Activated T-helper 2 cell treated with anti-CD3 and anti-CD28 coated beads, Interferon-gamma antibody, Interleukin-2, Interleukin-4, amounts not matched to agents 10 μg/mL and 5 μg/mL and 100 μg/mL, durations not matched to agents 14 hours and 24 hours and 36 hours (primary cell): ENCODE measurements around the gene DENND2A. TPM values are rescaled to one million over a fixed set of nuclear protein-coding genes. Genes with fewer than 3 reads are reported as not detected.
"Not testable (repeated sequence)": the region's sequence is repeated elsewhere in the genome, so short reads cannot be mapped to it uniquely, and the experiment has no call there.

Experiments used
- DNase-seq: peaks from one replicate; pipeline ENCODE4 v3.0.0; 2021; ENCODE audit warnings: low spot score
- H3K27ac Mint-ChIP-seq: one replicate; pipeline ENCODE4 v1.8.0; 2021; ENCODE audit warnings: mixed read lengths
- H3K27me3 Mint-ChIP-seq: one replicate; pipeline ENCODE4 v1.8.0; 2021; ENCODE audit warnings: low read depth, mixed read lengths
- H3K36me3 Mint-ChIP-seq: one replicate; pipeline ENCODE4 v1.8.0; 2021; ENCODE audit warnings: low read depth, mixed read lengths
- H3K4me1 Mint-ChIP-seq: one replicate; pipeline ENCODE4 v1.8.0; 2021; ENCODE audit warnings: low read depth, mixed read lengths
- H3K4me3 Mint-ChIP-seq: one replicate; pipeline ENCODE4 v1.8.0; 2021; ENCODE audit warnings: low read depth, mild to moderate bottlenecking, moderate library complexity, mixed read lengths
- H3K9me3 Mint-ChIP-seq: one replicate; pipeline ENCODE4 v1.8.0; 2021; ENCODE audit warnings: mixed read lengths
- intact Hi-C: fragments of 100-400 bp; cut with micrococcal nuclease; formaldehyde crosslinking; loops from one replicate; pipeline ENCODE4 v1.15.1; 2023
- total RNA-seq: library from RNA; stranded (reverse); gene quantifications from 2 replicates; pipeline ENCODE4 v1.2.3, GENCODE V29; 2022

DENND2A gene
- total RNA-seq, 1 donor from 2014 or later, result not detected

DNA sequence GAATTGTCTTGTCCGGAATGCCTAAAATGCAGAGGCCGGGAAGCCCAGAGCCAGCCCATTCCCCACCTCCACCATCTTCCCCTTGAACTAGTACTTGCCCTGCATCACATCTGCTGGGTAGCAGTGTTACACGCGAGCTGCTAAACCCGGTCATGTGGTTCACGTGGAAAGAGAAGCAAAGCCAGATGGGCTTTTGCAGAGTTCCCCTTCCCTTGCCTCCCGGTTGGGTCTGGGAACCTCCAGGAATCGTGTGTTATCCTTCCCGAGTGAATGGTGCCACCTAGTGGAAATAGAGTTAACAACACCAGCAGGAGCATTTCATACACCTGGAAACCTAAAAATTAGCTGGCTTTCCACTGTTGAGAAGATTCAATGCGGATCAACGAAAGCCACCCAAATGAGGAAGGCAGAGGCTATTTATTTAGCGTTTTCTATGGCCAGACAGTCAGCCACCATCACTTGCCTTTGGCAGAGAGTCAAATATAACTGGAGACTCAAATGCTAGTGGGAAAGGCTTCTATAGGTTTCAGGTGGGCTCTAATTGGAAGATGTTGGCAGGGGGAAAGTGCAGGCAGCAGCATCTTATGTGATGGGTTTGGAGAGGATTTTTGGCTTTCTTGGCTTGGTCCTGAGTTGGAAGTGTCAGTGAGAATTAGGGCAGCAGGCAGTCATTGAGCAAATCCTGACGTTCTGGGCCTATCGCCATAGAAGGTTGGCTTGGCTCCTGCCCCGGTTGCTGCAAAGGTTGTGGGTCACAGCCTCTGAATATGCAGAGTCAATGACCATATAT is 12.9 kb upstream of the DENND2A start:
- Mint-ChIP-seq H3K27me3 (peaks cover 22% of the 10 kb centered on the region), H3K27ac (no peak overlapping the region), H3K9me3 (no peaks in the 10 kb centered on the region), H3K4me3 (no peak overlapping the region), H3K36me3 (no peaks in the 10 kb centered on the region), H3K4me1 (peaks cover 20% of the 10 kb centered on the region)
- intact Hi-C loops, result loop anchor here (1.0 kb wide), 1 partner anchor 135 kb away; no protein-coding TSS in a partner anchor
- no peak for DNase-seq

DNA sequence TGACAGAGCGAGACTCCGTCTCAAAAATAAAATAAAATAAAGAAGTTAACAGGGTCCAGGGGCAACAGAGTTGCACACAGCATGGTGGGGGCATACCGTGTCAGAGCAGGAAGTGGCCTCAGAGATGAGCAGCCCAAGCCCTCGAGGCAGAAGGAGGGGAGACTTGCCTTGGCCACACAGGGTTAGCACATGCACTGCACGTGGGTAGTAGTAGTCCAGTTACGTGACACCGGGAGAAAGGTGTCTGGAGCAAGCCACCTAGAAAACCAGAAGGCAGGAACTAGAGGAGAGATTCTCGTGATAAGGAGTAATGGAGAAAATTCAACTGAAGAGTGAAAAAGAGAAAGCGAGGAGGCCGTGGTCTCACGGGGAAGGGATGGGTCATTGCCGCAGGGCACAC is 9.8 kb upstream of the DENND2A start:
- DNase-seq, result no peak
- Mint-ChIP-seq H3K9me3 (no peaks in the 10 kb centered on the region), H3K4me3 (no peak overlapping the region), H3K4me1 (peaks cover 10% of the 10 kb centered on the region), H3K27ac (no peak overlapping the region), H3K36me3 (no peaks in the 10 kb centered on the region), H3K27me3 (peaks cover 29% of the 10 kb centered on the region)
- intact Hi-C loops, result no loop called here

DNA sequence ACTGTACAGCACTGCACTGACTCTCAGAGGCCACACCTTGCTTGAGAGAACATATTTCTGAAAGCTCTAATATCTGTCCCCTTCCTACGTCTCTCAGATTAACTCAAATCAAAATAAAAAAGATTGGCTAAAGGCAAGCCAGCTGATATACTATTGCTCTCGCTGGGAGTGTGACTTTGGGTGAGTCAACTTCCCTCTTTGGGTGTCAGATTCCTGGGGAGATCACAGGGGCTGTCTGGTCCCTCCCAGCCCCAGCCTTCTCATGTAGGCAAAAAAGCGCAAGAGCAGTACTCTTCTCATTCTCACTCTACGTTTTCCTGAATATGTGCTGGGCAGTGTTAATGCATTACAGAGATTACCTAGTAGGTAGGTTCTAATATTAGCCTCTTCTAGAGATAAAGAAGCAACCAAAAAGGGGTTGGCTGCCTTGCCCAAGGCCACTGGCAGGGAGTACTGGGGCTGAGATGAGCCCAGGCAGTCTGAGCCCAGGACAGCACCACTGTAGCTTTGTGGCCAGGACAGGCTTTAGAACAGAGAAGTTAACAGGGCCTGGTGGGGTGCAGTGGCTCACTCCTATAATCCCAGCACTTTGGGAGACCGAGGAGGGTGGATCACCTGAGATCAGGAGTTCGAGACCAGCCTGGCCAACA is 9.1 kb upstream of the DENND2A start:
- Mint-ChIP-seq H3K27me3 (peaks cover 31% of the 10 kb centered on the region), H3K4me3 (no peak overlapping the region), H3K9me3 (no peaks in the 10 kb centered on the region), H3K4me1 (peaks cover 10% of the 10 kb centered on the region), H3K27ac (no peak overlapping the region), H3K36me3 (no peaks in the 10 kb centered on the region)
- intact Hi-C loops, result no loop called here
- DNase-seq, result no peak

DNA sequence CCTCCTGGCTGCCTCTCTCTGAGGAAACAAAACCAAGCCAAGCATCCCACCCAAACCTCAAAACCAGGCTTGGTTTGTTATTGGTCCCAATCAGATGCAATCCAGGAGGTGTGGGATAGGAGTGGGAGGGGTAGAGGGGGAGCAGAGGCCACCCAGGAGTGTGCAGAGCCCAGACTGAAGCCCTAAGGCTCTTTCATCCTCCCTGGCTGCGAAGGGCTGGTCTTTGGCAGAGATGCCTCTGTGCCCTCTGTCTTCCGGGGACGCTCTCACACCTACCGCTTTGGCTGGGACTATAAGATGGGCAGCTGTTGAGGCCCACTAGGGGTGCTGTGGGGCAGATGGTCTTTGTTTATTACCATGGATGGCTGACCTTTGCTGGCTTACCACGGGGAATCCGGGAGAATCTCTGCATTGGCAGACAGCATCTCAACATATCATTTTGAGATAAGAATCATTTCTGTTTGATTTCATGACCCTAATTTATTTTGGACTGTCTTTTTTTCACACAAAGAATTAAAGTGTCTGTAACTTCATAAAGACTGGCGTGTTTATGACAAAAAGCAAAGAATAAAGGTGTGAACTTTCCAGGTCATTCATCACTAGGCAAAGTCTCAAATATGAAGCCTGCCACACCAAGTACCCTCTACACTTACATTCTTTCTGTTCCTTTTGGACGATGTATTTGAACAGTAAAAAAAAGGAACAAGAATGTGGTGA is 6.5 kb upstream of the DENND2A start:
- Mint-ChIP-seq H3K9me3 (no peaks in the 10 kb centered on the region), H3K4me3 (no peak overlapping the region), H3K36me3 (no peaks in the 10 kb centered on the region), H3K27me3 (peaks cover 43% of the 10 kb centered on the region), H3K4me1 (peaks cover 6% of the 10 kb centered on the region), H3K27ac (no peak overlapping the region)
- no peak for DNase-seq
- intact Hi-C loops, result no loop called here

DNA sequence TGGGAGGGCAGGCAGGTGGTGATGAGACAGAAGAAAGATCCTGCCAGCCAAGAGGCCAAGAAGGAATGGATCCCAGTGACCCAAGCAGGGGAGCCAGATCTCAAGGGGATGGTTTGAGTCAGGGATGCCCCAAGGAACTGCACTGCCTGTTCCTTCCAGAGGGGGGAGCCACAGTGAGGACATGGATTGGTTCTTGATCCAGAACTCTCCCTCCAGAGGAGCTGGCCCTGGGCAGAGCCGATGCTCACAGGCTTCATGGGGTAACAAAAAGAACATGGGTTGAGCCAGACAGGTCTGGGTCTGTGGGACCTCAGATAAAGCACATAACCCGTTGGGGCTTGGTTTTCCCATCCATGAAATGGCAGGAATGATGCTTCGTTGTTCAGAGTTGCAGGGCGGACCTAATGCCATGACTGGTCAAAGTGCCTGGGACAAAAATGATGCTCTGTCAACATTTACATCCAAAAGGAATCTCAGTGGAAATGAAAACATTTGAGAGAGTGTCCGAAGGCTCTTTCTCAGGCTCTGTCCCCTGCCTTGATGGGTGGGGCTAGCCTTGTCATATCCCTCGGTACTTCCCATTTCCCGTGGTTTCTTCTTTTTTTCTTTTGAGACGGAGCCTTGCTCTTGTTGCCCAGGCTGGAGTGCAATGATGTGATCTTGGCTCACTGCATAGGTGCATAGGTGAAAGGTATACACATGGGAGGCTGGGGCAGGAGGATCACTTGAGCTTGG is 4.7 kb upstream of the DENND2A start:
- no peaks in the 10 kb centered on the region for H3K36me3 Mint-ChIP-seq
- intact Hi-C loops, result no loop called here
- peaks cover 48% of the 10 kb centered on the region for H3K27me3 Mint-ChIP-seq
- DNase-seq, result no peak
- no peak overlapping the region for H3K27ac Mint-ChIP-seq
- H3K4me3 Mint-ChIP-seq, result no peak overlapping the region
- peaks cover 8% of the 10 kb centered on the region for H3K4me1 Mint-ChIP-seq
- no peaks in the 10 kb centered on the region for H3K9me3 Mint-ChIP-seq

DNA sequence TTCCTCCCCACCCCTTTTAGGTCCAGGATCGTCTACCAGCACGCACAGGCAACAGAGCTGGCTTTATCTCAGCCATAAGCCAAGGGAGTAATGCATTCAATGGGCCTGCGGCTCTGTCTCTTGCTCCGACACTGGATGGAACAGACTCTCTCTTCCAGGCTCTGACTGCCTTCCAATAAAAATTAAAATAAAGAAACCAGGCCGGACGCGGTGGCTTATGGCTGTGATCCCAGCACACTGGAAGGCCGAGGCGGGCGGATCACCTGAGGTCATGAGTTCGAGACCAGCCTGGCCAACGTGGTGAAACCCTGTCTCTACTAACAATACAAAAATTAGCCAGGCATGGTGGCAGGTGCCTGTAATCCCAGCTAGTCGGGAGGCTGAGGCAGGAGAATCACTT is 4.1 kb upstream of the DENND2A start:
- Mint-ChIP-seq H3K4me1 (peaks cover 11% of the 10 kb centered on the region), H3K27me3 (peaks cover 51% of the 10 kb centered on the region)
- H3K9me3 Mint-ChIP-seq, H3K4me3 Mint-ChIP-seq, H3K36me3 Mint-ChIP-seq, DNase-seq, H3K27ac Mint-ChIP-seq, intact Hi-C loops: not testable (repeated sequence)

DNA sequence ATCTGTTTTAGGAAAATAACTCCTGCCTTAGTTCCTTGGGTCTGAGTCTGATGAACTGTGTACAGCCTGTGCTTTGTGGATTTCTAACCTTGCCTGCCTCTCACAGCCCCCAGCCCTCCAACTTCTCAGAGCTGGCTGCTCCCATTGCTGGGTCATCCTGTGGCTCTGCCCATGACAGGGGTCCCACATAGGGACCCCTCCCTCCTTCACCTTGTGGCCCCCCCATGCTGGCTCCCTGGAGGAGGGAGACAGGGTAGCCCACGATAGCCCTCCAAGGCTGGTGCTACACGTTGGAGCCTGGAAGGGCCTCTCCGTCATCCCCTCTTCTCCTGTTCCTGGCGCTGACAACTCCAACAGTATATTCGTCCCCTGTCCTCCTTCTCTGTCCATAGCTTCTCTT is 2.8 kb upstream of the DENND2A start:
- H3K4me3 Mint-ChIP-seq, result no peak overlapping the region
- DNase-seq, result no peak

DNA sequence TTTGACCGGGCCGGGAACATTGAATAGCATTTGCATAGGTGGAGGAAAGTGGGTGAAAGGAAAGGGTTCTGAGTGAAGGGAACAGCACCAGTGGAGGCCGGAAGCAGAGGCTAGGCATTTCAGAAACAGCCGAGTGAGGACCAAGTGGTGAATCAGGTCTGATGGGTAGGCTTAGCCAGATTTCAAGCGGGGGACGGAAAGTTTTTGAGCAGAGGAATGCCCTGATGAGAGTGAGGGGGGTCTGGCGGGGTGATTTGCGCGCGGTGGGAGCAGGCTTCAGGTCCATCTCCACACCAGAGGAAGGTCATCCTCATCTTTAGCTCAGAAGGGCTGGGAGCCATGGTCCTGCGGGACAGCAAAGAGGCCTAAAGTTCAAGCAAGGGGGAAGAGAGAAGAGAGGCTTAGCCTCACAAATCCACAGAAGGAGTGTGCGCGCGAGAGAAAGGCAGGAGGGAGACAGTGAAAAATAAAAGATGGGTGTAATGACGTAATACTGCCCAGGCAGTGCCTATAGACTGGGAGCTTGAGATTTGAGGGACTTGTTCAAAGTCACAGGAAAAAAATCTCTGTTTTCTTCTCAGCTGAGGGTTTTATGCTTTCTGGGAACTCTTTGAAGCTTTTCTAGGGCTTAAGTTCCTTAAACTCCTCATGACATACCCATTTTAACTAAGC is 1.0 kb upstream of the DENND2A start:
- Mint-ChIP-seq H3K4me3 (no peak overlapping the region), H3K27me3 (peaks cover 65% of the 10 kb centered on the region), H3K36me3 (no peaks in the 10 kb centered on the region), H3K9me3 (no peaks in the 10 kb centered on the region), H3K27ac (no peak overlapping the region), H3K4me1 (peaks cover 10% of the 10 kb centered on the region)
- intact Hi-C loops, result no loop called here
- DNase-seq, result no peak

More for the DNA sequence above, 2.8 kb upstream of the DENND2A start:
- intact Hi-C loops, result no loop called here
- H3K9me3 Mint-ChIP-seq, result no peaks in the 10 kb centered on the region
- H3K4me1 Mint-ChIP-seq, result peaks cover 16% of the 10 kb centered on the region
- H3K27ac Mint-ChIP-seq, result no peak overlapping the region
- H3K36me3 Mint-ChIP-seq, result no peaks in the 10 kb centered on the region
- peaks cover 59% of the 10 kb centered on the region for H3K27me3 Mint-ChIP-seq

DNA sequence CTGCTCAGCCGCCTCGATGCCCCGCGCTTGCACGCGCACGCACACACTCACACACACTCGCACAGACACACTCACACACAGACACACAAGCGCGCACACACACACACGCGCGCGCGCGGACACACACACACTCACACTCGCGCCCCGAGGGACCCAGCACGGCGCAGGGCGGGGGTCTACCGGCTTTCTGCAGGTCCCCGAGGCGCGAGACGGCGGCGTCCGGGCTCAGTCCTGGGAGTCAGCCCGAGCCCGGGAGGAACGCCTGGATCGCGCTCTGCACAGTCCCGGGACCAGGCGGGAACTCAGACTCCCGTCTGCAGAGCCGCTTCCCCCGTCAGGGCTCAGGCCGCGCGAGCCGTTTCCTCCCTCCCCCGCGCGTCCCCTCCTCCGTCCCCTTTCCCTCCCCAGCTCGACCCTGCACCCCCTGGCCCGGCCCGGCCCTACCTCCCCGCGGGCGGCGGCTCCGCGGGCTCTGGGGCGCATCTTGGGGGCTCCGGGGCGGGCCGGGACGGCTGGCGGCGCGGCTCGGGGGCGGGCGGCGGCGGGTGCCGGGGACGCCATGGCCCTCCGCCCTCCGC is 464 bp downstream of the DENND2A start:
- no peak for DNase-seq
- Mint-ChIP-seq H3K27ac (no peak overlapping the region), H3K9me3 (no peaks in the 10 kb centered on the region)

DNA sequence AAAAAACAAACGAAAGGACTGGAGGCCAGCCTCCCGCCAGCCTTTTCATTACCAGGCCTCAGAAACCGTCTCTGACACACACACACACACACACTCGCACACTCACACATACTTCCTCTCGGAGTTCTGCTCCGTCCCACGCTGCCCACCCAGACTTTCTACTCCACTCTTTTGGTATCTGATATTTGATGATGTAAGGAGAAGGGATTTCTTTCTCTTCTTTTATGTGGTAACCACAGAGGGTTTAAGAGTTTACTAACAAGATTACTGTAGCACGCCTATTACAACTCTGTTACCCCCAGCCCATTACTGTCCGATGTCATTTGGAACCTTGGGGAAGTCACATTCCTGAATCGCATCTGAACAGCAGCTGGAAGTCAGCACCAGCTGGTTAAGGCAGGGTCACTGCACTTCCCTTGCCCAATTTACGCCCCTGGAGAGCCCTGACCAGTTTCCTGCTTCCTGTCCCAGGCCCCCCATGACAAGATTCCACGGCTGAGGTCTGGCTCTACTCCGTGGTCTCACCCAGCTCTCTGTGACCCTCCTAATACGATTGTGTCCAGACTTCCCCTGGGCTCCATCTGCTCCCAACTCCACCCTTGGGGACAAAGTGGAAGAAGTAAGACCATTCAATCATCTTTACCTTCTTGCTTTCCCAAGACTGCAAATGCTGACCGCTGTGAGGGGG is 1.1 kb downstream of the DENND2A start:
- H3K4me1 Mint-ChIP-seq, result peaks cover 10% of the 10 kb centered on the region
- intact Hi-C loops, result no loop called here
- H3K4me3 Mint-ChIP-seq, result peak overlapping the region; percentile 68
- no peaks in the 10 kb centered on the region for H3K36me3 Mint-ChIP-seq
- no peak for DNase-seq
- H3K27ac Mint-ChIP-seq, result no peak overlapping the region
- no peaks in the 10 kb centered on the region for H3K9me3 Mint-ChIP-seq
- peaks cover 60% of the 10 kb centered on the region for H3K27me3 Mint-ChIP-seq

More for the DNA sequence above, 464 bp downstream of the DENND2A start:
- intact Hi-C loops, result no loop called here
- Mint-ChIP-seq H3K27me3 (peaks cover 64% of the 10 kb centered on the region), H3K36me3 (no peaks in the 10 kb centered on the region), H3K4me1 (peaks cover 10% of the 10 kb centered on the region), H3K4me3 (peak overlapping the region; percentile 68)

DNA sequence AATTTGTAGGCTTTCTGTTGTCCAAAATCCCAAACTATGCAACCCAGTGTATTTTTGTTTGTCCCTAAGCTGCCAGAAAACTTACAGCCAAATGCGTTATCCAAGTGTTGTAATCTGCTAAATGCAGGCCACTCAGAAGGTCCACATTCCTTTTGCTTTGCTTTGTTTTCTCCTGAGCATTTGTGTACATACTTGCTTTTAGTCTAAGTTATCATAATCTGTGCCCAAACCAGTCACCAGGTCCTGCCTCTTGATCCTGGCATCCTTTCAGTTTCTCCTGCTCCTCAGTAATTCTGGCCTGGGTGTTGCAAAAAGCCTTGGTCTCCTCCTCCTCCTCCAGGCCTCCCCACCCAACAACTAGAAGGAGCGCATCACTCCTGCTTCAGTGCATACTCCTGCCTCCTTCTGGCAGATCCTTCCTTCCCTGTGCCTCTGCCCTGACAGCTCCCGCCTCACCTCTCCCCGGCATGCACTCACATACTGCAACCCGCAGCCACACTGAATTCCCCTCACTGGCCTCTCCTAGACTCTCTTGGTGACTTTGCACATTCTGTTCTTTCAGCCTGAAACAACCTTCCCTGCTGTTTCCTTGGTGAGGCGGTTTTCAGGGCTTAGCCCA is 2.3 kb downstream of the DENND2A start:
- H3K4me3 Mint-ChIP-seq, result no peak overlapping the region
- no peak for DNase-seq
- peaks cover 10% of the 10 kb centered on the region for H3K4me1 Mint-ChIP-seq
- H3K9me3 Mint-ChIP-seq, result no peaks in the 10 kb centered on the region
- no peaks in the 10 kb centered on the region for H3K36me3 Mint-ChIP-seq
- intact Hi-C loops, result no loop called here
- peaks cover 53% of the 10 kb centered on the region for H3K27me3 Mint-ChIP-seq
- H3K27ac Mint-ChIP-seq, result no peak overlapping the region
